Fibroblast of lung (primary cell): ENCODE data around the gene GHR.

Experiments
- CTCF ChIP-seq, 2 donors: IDR thresholded peaks in 1 of 2; conservative IDR thresholded peaks in 1 of 2; 1 replicate in 1 of 2; 2 replicates in 1 of 2; pipeline ENCODE4 v1.5.1; 2011 to 2012; ENCODE audit warnings: low read length in 2 of 2, control low read depth in 1 of 2, inconsistent platforms in 1 of 2, low read depth in 1 of 2, mild to moderate bottlenecking in 1 of 2
- EZH2 ChIP-seq: IDR thresholded peaks from 2 replicates; pipeline ENCODE4 v1.5.1; 2012; ENCODE audit warnings: low read length, control low read depth, mild to moderate bottlenecking; ENCODE audit errors: missing control alignments

DNA sequence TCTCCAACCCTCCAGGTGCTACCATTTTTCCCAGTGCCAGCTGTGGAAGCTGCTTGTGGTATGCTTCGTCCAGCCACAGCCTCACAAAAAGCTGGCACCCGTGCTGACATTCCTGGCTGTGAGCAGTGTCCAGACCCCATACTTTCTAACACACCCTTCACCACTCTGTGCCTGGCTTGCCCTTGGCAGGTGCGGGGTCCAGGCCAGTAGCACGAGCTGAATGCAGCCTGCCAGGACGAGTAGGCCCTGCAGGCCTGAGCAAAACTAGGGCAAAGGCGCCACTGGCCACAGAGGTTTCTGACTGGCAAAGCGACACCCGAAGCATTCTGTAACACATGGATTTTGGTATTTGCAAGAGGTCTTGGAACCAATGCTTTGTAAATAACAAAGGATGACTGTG, 26.0 kb upstream of the GHR start:
- TF ChIP-seq CTCF (conservative IDR thresholded peaks at IDR 0.05 in 1 of 2, IDR thresholded peaks at IDR 0.05 in 1 of 2; ENCODE audit: low read depth in 1 of 2, low read length in 2 of 2) (no peak), EZH2 (no peak)
